Vagina (tissue), 2 donors: ENCODE data around the gene KLHL25. TPM values are rescaled to one million over a fixed set of nuclear protein-coding genes. Genes with fewer than 3 reads are reported as not detected.
"Not testable (repeated sequence)": the region's sequence is repeated elsewhere in the genome, so short reads cannot be mapped to it uniquely, and the experiment has no call there.

Experiments
- DNase-seq, 2 donors: peaks; one replicate each; pipeline ENCODE4 v3.0.0-alpha.2; 2017; ENCODE audit errors: extremely low spot score in 2 of 2
- H3K27ac ChIP-seq: fragments of 200-600 bp; sonication (generic); one replicate; pipeline ENCODE4 v1.5.1; 2019
- H3K27me3 ChIP-seq: fragments of 200-600 bp; sonication (generic); one replicate; pipeline ENCODE4 v1.5.1; 2019
- H3K36me3 ChIP-seq, 2 donors: fragments of 200-600 bp; sonication (generic); one replicate each; pipeline ENCODE4 v1.5.1; 2017 to 2019
- H3K4me1 ChIP-seq: fragments of 200-600 bp; sonication (generic); one replicate; pipeline ENCODE4 v1.5.1; 2019
- H3K4me3 ChIP-seq, 2 donors: fragments of 200-600 bp; sonication (generic); 1 replicate in 1 of 2; 2 replicates in 1 of 2; pipeline ENCODE4 v1.5.1; 2016 to 2019
- H3K9me3 ChIP-seq: fragments of 200-600 bp; sonication (generic); one replicate; pipeline ENCODE4 v1.5.1; 2019
- CTCF ChIP-seq, 3 experiments: fragments of 450-650 bp in 2 of 3; fragments of 200-600 bp in 1 of 3; sonication (generic) in 1 of 3; IDR thresholded peaks; one replicate each; pipeline ENCODE4 v1.5.1; 2017 to 2019; ENCODE audit warnings: antibody characterized with exemption in 3 of 3, mild to moderate bottlenecking in 2 of 3, moderate library complexity in 2 of 3
- POLR2A ChIP-seq, 2 donors: fragments of 450-650 bp; IDR thresholded peaks; one replicate each; pipeline ENCODE4 v1.6.1; 2017; ENCODE audit warnings: antibody characterized with exemption in 2 of 2, mild to moderate bottlenecking in 2 of 2, moderate library complexity in 2 of 2
- POLR2AphosphoS5 ChIP-seq, 2 donors: sonication (generic); formaldehyde crosslinking; IDR thresholded peaks; one replicate each; pipeline ENCODE4 v1.9.0; 2017; ENCODE audit warnings: antibody characterized with exemption in 2 of 2, mild to moderate bottlenecking in 2 of 2, low read depth in 1 of 2; ENCODE audit not compliant: insufficient read depth in 1 of 2
- intact Hi-C: fragments of 100-400 bp; cut with DNase I; formaldehyde crosslinking; loops from one replicate; pipeline ENCODE4 v1.15.1; 2023
- total RNA-seq: library from RNA; depleted of rRNA; stranded (reverse); fragments of >200 nt; gene quantifications from one replicate; pipeline ENCODE4 v1.2.3, GENCODE V29; 2016

KLHL25 gene
- total RNA-seq, 1 donor from 2014 or later: 9.6 TPM

DNA sequence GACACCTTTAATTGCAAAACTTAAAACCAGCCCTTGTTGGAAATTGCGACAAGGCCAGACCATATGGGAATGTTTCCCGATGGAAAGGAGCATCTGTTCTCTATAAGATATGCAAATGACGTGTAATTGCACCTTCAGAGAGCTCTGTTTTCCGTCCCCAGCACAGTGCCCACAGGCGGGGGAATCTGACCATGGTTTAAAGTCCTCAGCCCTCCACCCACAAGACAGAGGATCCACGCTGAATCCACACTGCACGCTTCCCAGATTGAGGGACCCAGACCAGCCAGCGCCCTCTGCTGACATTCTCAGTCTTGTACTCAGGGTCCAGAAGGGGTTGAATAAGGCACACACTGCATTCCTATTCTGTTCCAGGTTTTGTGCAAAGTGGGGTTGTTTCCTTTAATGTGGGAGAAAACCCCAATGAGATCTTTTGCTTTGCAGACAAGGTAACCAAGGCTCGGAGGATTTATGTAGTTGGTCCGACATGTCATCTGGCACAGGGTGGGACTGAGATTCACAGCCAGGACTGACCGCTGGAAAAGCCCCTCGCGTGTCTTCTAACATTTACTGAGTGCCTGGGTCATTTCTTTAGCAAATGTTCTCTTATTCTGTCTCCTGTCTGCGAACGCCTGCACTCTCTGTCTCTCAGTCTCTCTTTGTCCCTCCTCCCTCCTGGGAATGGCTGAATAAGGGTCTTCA lies 36.8 kb upstream of the KLHL25 start:
- DNase-seq: no peak

DNA sequence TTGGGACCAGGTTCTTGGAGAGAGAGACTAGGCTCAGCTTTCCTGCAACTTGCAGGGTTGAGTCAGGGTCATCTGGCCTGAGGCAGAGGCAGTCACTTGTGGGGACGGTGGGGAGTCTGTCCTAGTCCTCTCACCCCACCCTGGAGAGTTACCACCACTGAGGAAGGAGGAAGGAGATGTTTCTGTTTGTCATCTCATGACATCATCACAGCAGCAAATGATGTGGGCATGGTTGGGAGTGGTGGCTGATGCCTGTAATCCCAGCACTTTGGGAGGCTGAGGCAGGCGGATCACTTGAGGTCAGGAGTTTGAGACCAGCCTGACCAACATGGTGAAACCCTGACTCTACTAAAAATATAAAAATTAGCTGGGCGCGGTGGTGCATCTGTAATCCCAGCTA lies 35.0 kb upstream of the KLHL25 start:
- DNase-seq, H3K36me3 ChIP-seq, H3K4me3 ChIP-seq, H3K9me3 ChIP-seq, H3K4me1 ChIP-seq, H3K27ac ChIP-seq, H3K27me3 ChIP-seq: not testable (repeated sequence)
- intact Hi-C loops: loop anchor here (5.0 to 10.0 kb wide), 2 partner anchors 97 to 535 kb away; no protein-coding TSS in a partner anchor

More for the DNA sequence above, 36.8 kb upstream of the KLHL25 start:
- Histone ChIP-seq H3K9me3 (no peaks in the 10 kb centered on the region), H3K36me3 (no peaks in the 10 kb centered on the region), H3K27ac (no peak overlapping the region), H3K27me3 (no peaks in the 10 kb centered on the region), H3K4me3 (no peak overlapping the region), H3K4me1 (no peaks in the 10 kb centered on the region)
- TF ChIP-seq POLR2A (IDR thresholded peaks at IDR 0.05) (no peak), CTCF (IDR thresholded peaks at IDR 0.05) (peak; percentile 12 to 60 (median 47)), POLR2AphosphoS5 (IDR thresholded peaks at IDR 0.05; ENCODE audit: insufficient read depth in 1 of 2, low read depth in 1 of 2) (no peak)
- intact Hi-C loops: loop anchor here (5.0 to 10.0 kb wide), 2 partner anchors 99 to 537 kb away; no protein-coding TSS in a partner anchor

- intact Hi-C loops: no loop called here
- Histone ChIP-seq H3K9me3 (no peaks in the 10 kb centered on the region), H3K36me3 (no peaks in the 10 kb centered on the region), H3K4me1 (no peaks in the 10 kb centered on the region), H3K27me3 (no peaks in the 10 kb centered on the region), H3K27ac (no peak overlapping the region), H3K4me3 (no peak overlapping the region)
- TF ChIP-seq POLR2AphosphoS5 (IDR thresholded peaks at IDR 0.05; ENCODE audit: insufficient read depth in 1 of 2, low read depth in 1 of 2): no peak
- no peak for TF ChIP-seq POLR2A (IDR thresholded peaks at IDR 0.05)
- no peak for TF ChIP-seq CTCF (IDR thresholded peaks at IDR 0.05)
- DNase-seq: no peak
These were observed 34.1 kb upstream of the KLHL25 start for GRCh38 chr15:85828874-85829273.

- H3K4me1 ChIP-seq: no peaks in the 10 kb centered on the region
- no peaks in the 10 kb centered on the region for H3K27me3 ChIP-seq
- no peak for DNase-seq
- H3K4me3 ChIP-seq: no peak overlapping the region
- H3K36me3 ChIP-seq: no peaks in the 10 kb centered on the region
- TF ChIP-seq CTCF (IDR thresholded peaks at IDR 0.05): no peak
- no peak for TF ChIP-seq POLR2AphosphoS5 (IDR thresholded peaks at IDR 0.05; ENCODE audit: insufficient read depth in 1 of 2, low read depth in 1 of 2)
- intact Hi-C loops: no loop called here
- no peak overlapping the region for H3K27ac ChIP-seq
- H3K9me3 ChIP-seq: no peaks in the 10 kb centered on the region
These were observed 33.4 kb upstream of the KLHL25 start for GRCh38 chr15:85828126-85828525.

- H3K36me3 ChIP-seq: no peaks in the 10 kb centered on the region
- TF ChIP-seq POLR2AphosphoS5 (IDR thresholded peaks at IDR 0.05; ENCODE audit: insufficient read depth in 1 of 2, low read depth in 1 of 2) (no peak), CTCF (IDR thresholded peaks at IDR 0.05) (no peak), POLR2A (IDR thresholded peaks at IDR 0.05) (no peak)
- H3K4me3 ChIP-seq: no peak overlapping the region
- no peaks in the 10 kb centered on the region for H3K4me1 ChIP-seq
- no peak overlapping the region for H3K27ac ChIP-seq
- intact Hi-C loops: no loop called here
- H3K27me3 ChIP-seq: no peaks in the 10 kb centered on the region
- no peak for DNase-seq
- no peaks in the 10 kb centered on the region for H3K9me3 ChIP-seq
These were observed 32.2 kb upstream of the KLHL25 start for GRCh38 chr15:85826756-85827515.
